Endothelial cell of umbilical vein (primary cell): ENCODE data around the gene HOXD3. TPM values are rescaled to one million over a fixed set of nuclear protein-coding genes. Genes with fewer than 3 reads are reported as not detected.

Experiments
- BruUV-seq: library from RNA; stranded (reverse); fragments of 400-500 nt; replicated peaks from 2 replicates; lab custom pipeline; 2021; lab: Mats Ljungman, UMichigan
- CTCF ChIA-PET: fragments of 300-600, 350-600 bp; sonication (Branson Sonifier 250); formaldehyde crosslinking; loops from one replicate; lab custom pipeline; 2021; ENCODE audit warnings: antibody characterized with exemption, inconsistent platforms; lab: Charles Lee
- POLR2A ChIA-PET: fragments of 300-600, 350-600 bp; sonication (Branson Sonifier 250); formaldehyde crosslinking; loops from one replicate; lab custom pipeline; 2021; ENCODE audit warnings: antibody characterized with exemption, inconsistent platforms; lab: Charles Lee
- DNase-seq: peaks from one replicate; pipeline ENCODE4 v3.0.0-alpha.2; 2011; ENCODE audit warnings: low read depth, low spot score
- FAIRE-seq: peaks from 2 replicates; lab custom pipeline; 2011; peaks lifted over from hg19 to GRCh38; lab: Jason Lieb, UNC
- H2AFZ ChIP-seq: 2 replicates; pipeline ENCODE4 v1.6.0; 2012; ENCODE audit warnings: low read depth, low read length, control low read depth, inconsistent platforms
- H3K27ac ChIP-seq: 2 replicates; pipeline ENCODE4 v1.5.1; 2011; ENCODE audit warnings: low read depth, mild to moderate bottlenecking, control low read depth, low read length, moderate library complexity; ENCODE audit not compliant: insufficient read depth
- H3K27me3 ChIP-seq, 2 experiments: 2 replicates each; pipeline versions ENCODE4 v1.6.0 to v1.6.1; 2011; ENCODE audit warnings: low read length in 2 of 2, mixed read lengths in 1 of 2; ENCODE audit not compliant: control insufficient read depth in 2 of 2, insufficient read depth in 2 of 2
- H3K36me3 ChIP-seq, 2 experiments: 2 replicates in 1 of 2; 3 replicates in 1 of 2; pipeline ENCODE4 v1.5.1; 2011; ENCODE audit warnings: low read length in 2 of 2, mild to moderate bottlenecking in 1 of 2, moderate library complexity in 1 of 2; ENCODE audit not compliant: control insufficient read depth in 2 of 2, insufficient read depth in 2 of 2; ENCODE audit errors: extremely low read depth in 1 of 2
- H3K4me1 ChIP-seq: 3 replicates; pipeline ENCODE4 v1.5.1; 2011; ENCODE audit warnings: mild to moderate bottlenecking, low read length; ENCODE audit not compliant: control insufficient read depth, insufficient read depth; ENCODE audit errors: extremely low read depth
- H3K4me2 ChIP-seq: 2 replicates; pipeline ENCODE4 v1.6.1; 2011; ENCODE audit warnings: low read length, control low read depth, mixed read lengths; ENCODE audit not compliant: insufficient read depth
- H3K4me3 ChIP-seq, 3 experiments: fragments of 200-600 bp in 1 of 3; sonication (generic), shearing (Covaris generic) in 1 of 3; replicated peaks in 1 of 3; 2 replicates each; pipeline ENCODE4 v1.5.1; 2011 to 2016; ENCODE audit warnings: control low read depth in 3 of 3, low read length in 3 of 3, mild to moderate bottlenecking in 2 of 3, inconsistent platforms in 1 of 3, low read depth in 1 of 3, moderate library complexity in 1 of 3; ENCODE audit not compliant: insufficient read depth in 1 of 3
- H3K79me2 ChIP-seq: 2 replicates; pipeline ENCODE4 v1.6.0; 2012; ENCODE audit warnings: low read length, inconsistent platforms; ENCODE audit not compliant: control insufficient read depth, insufficient read depth
- H3K9ac ChIP-seq: replicated peaks from 2 replicates; pipeline ENCODE3; 2011; ENCODE audit warnings: low read length, control low read depth; ENCODE audit not compliant: insufficient read depth; ENCODE audit errors: extremely low read depth
- H3K9me1 ChIP-seq: replicated peaks from 3 replicates; pipeline ENCODE4 v1.6.0; 2011; ENCODE audit warnings: mild to moderate bottlenecking, low read length; ENCODE audit not compliant: control insufficient read depth, insufficient read depth; ENCODE audit errors: extremely low read depth
- H3K9me3 ChIP-seq: replicated peaks from 2 replicates; pipeline ENCODE4 v1.5.1; 2012; ENCODE audit warnings: low read length, inconsistent platforms; ENCODE audit not compliant: control insufficient read depth, insufficient read depth
- H4K20me1 ChIP-seq: replicated peaks from 2 replicates; pipeline ENCODE3; 2011; ENCODE audit warnings: mild to moderate bottlenecking, low read length; ENCODE audit not compliant: control insufficient read depth, insufficient read depth; ENCODE audit errors: extremely low read depth
- GATA2 ChIP-seq: IDR thresholded peaks from 2 replicates; pipeline ENCODE4 v1.7.0; 2011; ENCODE audit warnings: low read depth, mild to moderate bottlenecking, moderate library complexity, mixed read lengths, low read length; ENCODE audit not compliant: insufficient read length, insufficient read depth
- JUN ChIP-seq: IDR thresholded peaks from 2 replicates; pipeline ENCODE4 v1.6.1; 2011; ENCODE audit warnings: borderline replicate concordance, low read depth; ENCODE audit not compliant: insufficient read length, insufficient read depth
- MAX ChIP-seq: IDR thresholded peaks from 2 replicates; pipeline ENCODE4 v1.6.1; 2011; ENCODE audit not compliant: insufficient read depth, insufficient read length
- POLR2AphosphoS5 ChIP-seq: IDR thresholded peaks from 2 replicates; pipeline ENCODE4 v1.6.1; 2012; ENCODE audit warnings: low read depth, mild to moderate bottlenecking, control low read depth, low read length, moderate library complexity; ENCODE audit not compliant: insufficient read depth
- dilution Hi-C: fragments of 300-500 bp; cut with MboI; formaldehyde crosslinking; loops from one replicate; pipeline ENCODE4 v1.15.0; 2019; ENCODE audit warnings: low sequenced_read_pairs; ENCODE audit not compliant: extremely low pct_ligation_motif_present
- intact Hi-C: fragments of 100-400 bp; cut with micrococcal nuclease; formaldehyde crosslinking; loops from one replicate; pipeline ENCODE4 v1.10.0; 2022
- polyA plus RNA-seq, 4 experiments: library from polyadenylated mRNA; depleted of rRNA in 3 of 4; stranded (reverse) in 3 of 4; unstranded in 1 of 4; fragments of >200 nt; gene quantifications; 2 replicates each; pipeline versions ENCODE4 v1.2.1 to v1.2.3, GENCODE V29; 2011 to 2012; ENCODE audit warnings: missing spikeins in 1 of 4
- total RNA-seq: library from RNA; stranded (reverse); gene quantifications from 2 replicates; pipeline ENCODE4 v1.2.3, GENCODE V29; 2021

The HOXD3 gene
- total and polyA plus RNA-seq, 2 donors (not counting 3 experiments of a cell fraction or from before 2014, with no cell fraction given) = 2.9 to 20.9 TPM

GRCh38 chr2:176150584-176151441 is 6.3 kb upstream of the HOXD3 start:
- H3K9me3 ChIP-seq = no peaks in the 10 kb centered on the region
- POLR2A ChIA-PET = no interaction called here
- no peak for DNase-seq
- TF ChIP-seq POLR2AphosphoS5 (no peak), JUN (no peak), GATA2 (no peak), MAX (no peak)
- dilution Hi-C loops = no loop called here
- intact Hi-C loops = no loop called here
- H3K4me2 ChIP-seq = no peak overlapping the region
- H3K9ac ChIP-seq = no peak overlapping the region
- peaks cover 32% of the 10 kb centered on the region for H3K79me2 ChIP-seq
- H3K36me3 ChIP-seq = peaks cover 2 to 22% of the 10 kb centered on the region in 2 experiments
- H3K4me3 ChIP-seq = no peak overlapping the region
- H3K9me1 ChIP-seq = no peaks in the 10 kb centered on the region
- no peaks in the 10 kb centered on the region for H4K20me1 ChIP-seq
- no peaks in the 10 kb centered on the region for H3K27me3 ChIP-seq
- no peak for FAIRE-seq
- CTCF ChIA-PET = interaction anchor here (1.0 to 3.0 kb wide), 7 partner anchors 10 to 500 kb away, joined by 3 to 11 read pairs (median 4); no protein-coding TSS in a partner anchor
- H3K27ac ChIP-seq = no peak overlapping the region
- BruUV-seq = TSS peak; percentile 14
- H3K4me1 ChIP-seq = no peaks in the 10 kb centered on the region
- no peak overlapping the region for H2AFZ ChIP-seq
